Suppressor macrophage treated with lipopolysaccharide for 1 hour (primary cell): ENCODE measurements around the gene TEX14.

Source experiments
- DNase-seq, 3 donors: peaks; one replicate each; pipeline ENCODE4 v3.0.0-alpha.2; 2020 to 2022

TEX14 gene

GRCh38 chr17:58648236-58648635 lies 43.6 kb downstream of the TEX14 start:
- DNase-seq = no peak

GRCh38 chr17:58643147-58643546 lies 48.7 kb downstream of the TEX14 start:
- DNase-seq = no peak

GRCh38 chr17:58641887-58642311 lies 49.9 kb downstream of the TEX14 start:
- no peak for DNase-seq

- no peak for DNase-seq
These were observed 51.6 kb downstream of the TEX14 start for GRCh38 chr17:58640202-58640601.

GRCh38 chr17:58639681-58640080 lies 52.2 kb downstream of the TEX14 start:
- no peak for DNase-seq

GRCh38 chr17:58637011-58637570 lies 54.8 kb downstream of the TEX14 start:
- no peak for DNase-seq

- DNase-seq = no peak
These were observed 59.2 kb downstream of the TEX14 start for GRCh38 chr17:58632324-58633314.

GRCh38 chr17:58631523-58632323 lies 60.1 kb downstream of the TEX14 start:
- peak; percentile 97 to 100 (median 99) for DNase-seq

GRCh38 chr17:58630883-58631522 lies 60.8 kb downstream of the TEX14 start:
- DNase-seq = peak in 1 of 3 donors; percentile 84

GRCh38 chr17:58626905-58627304 lies 64.9 kb downstream of the TEX14 start:
- peak; percentile 67 to 86 (median 74) for DNase-seq

GRCh38 chr17:58624751-58625150 lies 67.1 kb downstream of the TEX14 start:
- DNase-seq = no peak

GRCh38 chr17:58621174-58621573 lies 70.7 kb downstream of the TEX14 start:
- DNase-seq = no peak

GRCh38 chr17:58618336-58618735 lies 73.5 kb downstream of the TEX14 start:
- DNase-seq = peak in 1 of 3 donors; percentile 26

GRCh38 chr17:58617563-58617962 lies 74.3 kb downstream of the TEX14 start:
- no peak for DNase-seq

GRCh38 chr17:58615768-58616659 lies 75.8 kb downstream of the TEX14 start:
- DNase-seq = peak; percentile 74 to 87 (median 77)

- DNase-seq = peak; percentile 43 to 56 (median 50)
These were observed 76.9 kb downstream of the TEX14 start for GRCh38 chr17:58614859-58615459.

- no peak for DNase-seq
These were observed 80.5 kb downstream of the TEX14 start for GRCh38 chr17:58611331-58611730.

GRCh38 chr17:58606934-58607333 lies 84.9 kb downstream of the TEX14 start:
- DNase-seq = no peak

GRCh38 chr17:58605986-58606385 lies 85.9 kb downstream of the TEX14 start:
- peak in 2 of 3 donors; percentile 14 to 25 for DNase-seq

- peak; percentile 43 to 67 (median 49) for DNase-seq
These were observed 86.4 kb downstream of the TEX14 start for GRCh38 chr17:58605470-58605869.

- no peak for DNase-seq
These were observed 89.9 kb downstream of the TEX14 start for GRCh38 chr17:58601976-58602375.
